K562 (cell line): Measurements from ENCODE around the gene TAF4. TPM values are rescaled to one million over a fixed set of nuclear protein-coding genes. Genes with fewer than 3 reads are reported as not detected.

ENCODE experiments used
- EP400 ChIP-seq: fragments of 450-650 bp; IDR thresholded peaks from 2 replicates; pipeline ENCODE4 v1.6.1; 2017; ENCODE audit warnings: antibody characterized with exemption, mild to moderate bottlenecking, moderate library complexity
- FOXM1 ChIP-seq, 2 experiments: fragments of 450-650 bp in 1 of 2; sonication (generic) in 1 of 2; formaldehyde crosslinking in 1 of 2; IDR thresholded peaks; 2 replicates each; pipeline versions ENCODE4 v1.6.1 to v1.9.0; 2017 to 2022; ENCODE audit warnings: low read depth in 2 of 2, mild to moderate bottlenecking in 2 of 2, missing genetic modification reagents in 1 of 2, moderate library complexity in 1 of 2
- GTF2F1 ChIP-seq: IDR thresholded peaks from 2 replicates; pipeline ENCODE4 v1.6.1; 2011; ENCODE audit warnings: low read depth, low read length, improper control_type of control experiment
- HDAC8 ChIP-seq: fragments of 450-650 bp; IDR thresholded peaks from 2 replicates; pipeline ENCODE4 v1.6.1; 2016; ENCODE audit warnings: mild to moderate bottlenecking, missing genetic modification characterization, moderate library complexity, missing compliant biosample characterization
- HIVEP1 ChIP-seq: fragments of 250-450 bp; sonication (Bioruptor Pico); IDR thresholded peaks from 2 replicates; pipeline ENCODE4 v1.4.0; 2020; ENCODE audit warnings: mild to moderate bottlenecking
- MCM2 ChIP-seq: fragments of 450-650 bp; IDR thresholded peaks from 2 replicates; pipeline ENCODE4 v1.6.1; 2017; ENCODE audit warnings: low read depth, mild to moderate bottlenecking
- ZNF184 ChIP-seq: sonication (generic); formaldehyde crosslinking; IDR thresholded peaks from 2 replicates; pipeline ENCODE4 v1.5.0; 2020; ENCODE audit warnings: missing genetic modification reagents
- ZNF347 ChIP-seq: fragments of 450-650 bp; formaldehyde crosslinking; IDR thresholded peaks from 2 replicates; pipeline ENCODE4 v1.4.0; 2020; ENCODE audit warnings: low read depth, mild to moderate bottlenecking, moderate library complexity
- ZNF717 ChIP-seq: fragments of 250-450 bp; sonication (Bioruptor Pico); IDR thresholded peaks from 2 replicates; pipeline ENCODE4 v1.5.0; 2021
- polyA plus RNA-seq, 8 experiments: library from polyadenylated mRNA; depleted of rRNA in 4 of 8; stranded (reverse) in 5 of 8; unstranded in 3 of 8; fragments of >200 nt; fragmentation: Nextera tagmentation in 2 of 8; fragmentation: Illumina TruSeq in 1 of 8; extraction: Ambion mirVana in 2 of 8; extraction: Trizol in 1 of 8; gene quantifications; 2 replicates each; pipeline versions ENCODE4 v1.2.1 to v1.2.3, GENCODE V29; 2011 to 2014; ENCODE audit warnings: inconsistent platforms in 1 of 8, missing spikeins in 1 of 8
- total RNA-seq, 7 experiments: library from RNA; depleted of rRNA in 6 of 7; stranded (reverse); fragments of >200 nt in 6 of 7; fragmentation: Illumina TruSeq in 2 of 7; extraction: Trizol in 2 of 7; gene quantifications; 2 replicates each; pipeline versions ENCODE4 v1.2.1 to v1.2.3, GENCODE V29; 2011 to 2021; ENCODE audit warnings: low replicate concordance in 1 of 7
- TF ChIP-seq, protein P1 (sequence below), 2 experiments: fragments of 450-650 bp in 1 of 2; sonication (generic) in 1 of 2; formaldehyde crosslinking in 1 of 2; IDR thresholded peaks; 2 replicates each; pipeline versions ENCODE4 v1.7.1 to v1.9.0; 2016 to 2022; ENCODE audit warnings: inconsistent platforms in 1 of 2, mild to moderate bottlenecking in 1 of 2, missing genetic modification reagents in 1 of 2
- TF ChIP-seq, protein P2 (sequence below): IDR thresholded peaks from 2 replicates; pipeline ENCODE4 v1.6.1; 2012; ENCODE audit warnings: low read depth, low read length, improper control_type of control experiment, borderline replicate concordance
- TF ChIP-seq, protein P3 (sequence below): sonication (generic); formaldehyde crosslinking; IDR thresholded peaks from 2 replicates; pipeline ENCODE4 v1.9.0; 2022; ENCODE audit warnings: mild to moderate bottlenecking, missing genetic modification reagents

The TAF4 gene
- total and polyA plus RNA-seq, 9 of the 15 experiments (the other 6 are each of a cell fraction or from before 2014, with no cell fraction given) = 0.44 to 28.3 (median 5.6) TPM

DNA sequence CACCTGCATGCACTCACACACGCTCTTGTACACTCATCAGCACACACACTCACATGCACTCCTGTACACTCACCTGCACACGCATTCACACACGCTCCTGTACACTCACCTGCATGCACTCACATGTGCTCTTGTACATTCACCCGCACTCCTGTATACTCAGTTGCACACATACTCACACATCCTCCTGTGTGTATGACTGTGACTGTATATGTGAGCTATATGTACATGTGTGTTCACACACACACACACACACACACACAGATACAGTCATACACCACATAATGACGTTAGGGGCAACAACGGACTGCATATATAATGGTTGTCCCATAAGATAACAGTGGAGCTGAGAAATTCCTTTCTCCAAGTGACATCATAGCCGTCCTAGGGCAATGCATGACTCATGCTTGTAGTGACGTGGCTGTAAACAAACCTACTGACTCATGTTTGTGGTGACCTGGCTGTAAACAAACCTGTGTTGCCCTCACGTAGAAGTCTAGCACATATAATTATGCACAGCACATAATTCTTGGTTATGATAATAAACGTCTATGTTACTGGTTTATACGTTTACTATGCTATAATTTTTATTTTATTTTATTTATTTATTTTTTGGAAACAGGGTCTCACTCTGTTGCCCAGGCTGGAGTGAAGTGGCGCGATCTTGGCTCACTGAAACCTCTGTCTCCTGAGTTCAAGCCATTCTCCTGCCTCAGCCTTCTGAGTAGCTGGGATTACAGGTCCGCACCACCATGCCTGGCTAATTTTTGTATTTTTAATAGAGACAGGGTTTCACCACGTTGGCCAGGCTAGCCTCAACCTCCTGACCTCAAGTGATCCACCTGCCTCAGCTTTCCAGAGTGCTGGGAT lies 22.8 kb upstream of the TAF4 start (continued):
- TF ChIP-seq, protein P1, sequence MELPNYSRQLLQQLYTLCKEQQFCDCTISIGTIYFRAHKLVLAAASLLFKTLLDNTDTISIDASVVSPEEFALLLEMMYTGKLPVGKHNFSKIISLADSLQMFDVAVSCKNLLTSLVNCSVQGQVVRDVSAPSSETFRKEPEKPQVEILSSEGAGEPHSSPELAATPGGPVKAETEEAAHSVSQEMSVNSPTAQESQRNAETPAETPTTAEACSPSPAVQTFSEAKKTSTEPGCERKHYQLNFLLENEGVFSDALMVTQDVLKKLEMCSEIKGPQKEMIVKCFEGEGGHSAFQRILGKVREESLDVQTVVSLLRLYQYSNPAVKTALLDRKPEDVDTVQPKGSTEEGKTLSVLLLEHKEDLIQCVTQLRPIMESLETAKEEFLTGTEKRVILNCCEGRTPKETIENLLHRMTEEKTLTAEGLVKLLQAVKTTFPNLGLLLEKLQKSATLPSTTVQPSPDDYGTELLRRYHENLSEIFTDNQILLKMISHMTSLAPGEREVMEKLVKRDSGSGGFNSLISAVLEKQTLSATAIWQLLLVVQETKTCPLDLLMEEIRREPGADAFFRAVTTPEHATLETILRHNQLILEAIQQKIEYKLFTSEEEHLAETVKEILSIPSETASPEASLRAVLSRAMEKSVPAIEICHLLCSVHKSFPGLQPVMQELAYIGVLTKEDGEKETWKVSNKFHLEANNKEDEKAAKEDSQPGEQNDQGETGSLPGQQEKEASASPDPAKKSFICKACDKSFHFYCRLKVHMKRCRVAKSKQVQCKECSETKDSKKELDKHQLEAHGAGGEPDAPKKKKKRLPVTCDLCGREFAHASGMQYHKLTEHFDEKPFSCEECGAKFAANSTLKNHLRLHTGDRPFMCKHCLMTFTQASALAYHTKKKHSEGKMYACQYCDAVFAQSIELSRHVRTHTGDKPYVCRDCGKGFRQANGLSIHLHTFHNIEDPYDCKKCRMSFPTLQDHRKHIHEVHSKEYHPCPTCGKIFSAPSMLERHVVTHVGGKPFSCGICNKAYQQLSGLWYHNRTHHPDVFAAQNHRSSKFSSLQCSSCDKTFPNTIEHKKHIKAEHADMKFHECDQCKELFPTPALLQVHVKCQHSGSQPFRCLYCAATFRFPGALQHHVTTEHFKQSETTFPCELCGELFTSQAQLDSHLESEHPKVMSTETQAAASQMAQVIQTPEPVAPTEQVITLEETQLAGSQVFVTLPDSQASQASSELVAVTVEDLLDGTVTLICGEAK (IDR thresholded peaks at IDR 0.05) = no peak
- TF ChIP-seq, protein P1 (CRISPR knock-in tag; IDR thresholded peaks at IDR 0.05) = no peak
- TF ChIP-seq HDAC8 = no peak
- no peak for TF ChIP-seq ZNF717 (CRISPR knock-in tag)
- TF ChIP-seq ZNF184 = no peak
- no peak for TF ChIP-seq HIVEP1 (CRISPR knock-in tag)
- TF ChIP-seq EP400 = peak; percentile 67
- TF ChIP-seq, protein P2, sequence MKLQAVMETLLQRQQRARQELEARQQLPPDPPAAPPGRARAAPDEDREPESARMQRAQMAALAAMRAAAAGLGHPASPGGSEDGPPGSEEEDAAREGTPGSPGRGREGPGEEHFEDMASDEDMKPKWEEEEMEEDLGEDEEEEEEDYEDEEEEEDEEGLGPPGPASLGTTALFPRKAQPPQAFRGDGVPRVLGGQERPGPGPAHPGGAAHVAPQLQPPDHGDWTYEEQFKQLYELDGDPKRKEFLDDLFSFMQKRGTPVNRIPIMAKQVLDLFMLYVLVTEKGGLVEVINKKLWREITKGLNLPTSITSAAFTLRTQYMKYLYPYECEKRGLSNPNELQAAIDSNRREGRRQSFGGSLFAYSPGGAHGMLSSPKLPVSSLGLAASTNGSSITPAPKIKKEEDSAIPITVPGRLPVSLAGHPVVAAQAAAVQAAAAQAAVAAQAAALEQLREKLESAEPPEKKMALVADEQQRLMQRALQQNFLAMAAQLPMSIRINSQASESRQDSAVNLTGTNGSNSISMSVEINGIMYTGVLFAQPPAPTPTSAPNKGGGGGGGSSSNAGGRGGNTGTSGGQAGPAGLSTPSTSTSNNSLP = no peak
- TF ChIP-seq GTF2F1 = no peak
- TF ChIP-seq, protein P3, sequence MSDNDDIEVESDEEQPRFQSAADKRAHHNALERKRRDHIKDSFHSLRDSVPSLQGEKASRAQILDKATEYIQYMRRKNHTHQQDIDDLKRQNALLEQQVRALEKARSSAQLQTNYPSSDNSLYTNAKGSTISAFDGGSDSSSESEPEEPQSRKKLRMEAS (CRISPR knock-in tag) = peak; percentile 19; the same call in 1 of the 2 replicates
- no peak for TF ChIP-seq ZNF347
- no peak for TF ChIP-seq FOXM1 (IDR thresholded peaks at IDR 0.05; ENCODE audit: low read depth)
- no peak for TF ChIP-seq FOXM1 (CRISPR knock-in tag; IDR thresholded peaks at IDR 0.05; ENCODE audit: low read depth)
- no peak for TF ChIP-seq MCM2
